NCI-H748 (cell line): ENCODE measurements around the gene DGLUCY.
"Not testable (repeated sequence)": the region's sequence is repeated elsewhere in the genome, so short reads cannot be mapped to it uniquely, and the experiment has no call there.

Experiments used
- DNase-seq: peaks from one replicate; lab custom pipeline; 2025; ENCODE audit not compliant: unreplicated experiment; lab: John Stamatoyannopoulos, UW

Gene DGLUCY

GRCh38 chr14:91138511-91139359 lies 24.9 kb downstream of the DGLUCY start:
- peak; percentile 58 for DNase-seq

DNA sequence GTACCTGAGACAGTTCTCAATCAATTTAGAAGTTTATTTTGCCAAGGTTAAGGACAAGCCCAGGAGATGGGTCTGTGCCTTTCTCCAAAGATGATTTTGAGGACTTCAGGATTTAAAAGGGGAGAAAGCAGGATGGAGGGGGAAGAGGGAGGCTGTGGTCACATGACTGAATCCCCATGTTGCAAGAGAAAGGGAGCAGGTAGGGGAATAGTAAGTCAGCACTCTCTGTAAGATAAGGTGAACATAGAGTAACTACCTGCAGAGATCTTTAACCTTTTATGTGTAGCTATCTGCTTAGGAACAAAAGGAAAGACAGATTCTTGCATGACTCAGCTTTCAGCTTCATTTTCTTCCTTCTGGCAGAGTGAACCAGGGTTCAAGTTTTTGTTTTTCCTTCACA lies 25.9 kb downstream of the DGLUCY start:
- no peak for DNase-seq

GRCh38 chr14:91140672-91141071 lies 26.8 kb downstream of the DGLUCY start:
- peak; percentile 66 for DNase-seq

GRCh38 chr14:91142214-91142668 lies 28.4 kb downstream of the DGLUCY start:
- DNase-seq = no peak

- no peak for DNase-seq
These were observed 30.0 kb downstream of the DGLUCY start for GRCh38 chr14:91143862-91144261.

GRCh38 chr14:91144425-91145145 lies 30.7 kb downstream of the DGLUCY start:
- no peak for DNase-seq

GRCh38 chr14:91145391-91146160 lies 31.7 kb downstream of the DGLUCY start:
- no peak for DNase-seq

DNA sequence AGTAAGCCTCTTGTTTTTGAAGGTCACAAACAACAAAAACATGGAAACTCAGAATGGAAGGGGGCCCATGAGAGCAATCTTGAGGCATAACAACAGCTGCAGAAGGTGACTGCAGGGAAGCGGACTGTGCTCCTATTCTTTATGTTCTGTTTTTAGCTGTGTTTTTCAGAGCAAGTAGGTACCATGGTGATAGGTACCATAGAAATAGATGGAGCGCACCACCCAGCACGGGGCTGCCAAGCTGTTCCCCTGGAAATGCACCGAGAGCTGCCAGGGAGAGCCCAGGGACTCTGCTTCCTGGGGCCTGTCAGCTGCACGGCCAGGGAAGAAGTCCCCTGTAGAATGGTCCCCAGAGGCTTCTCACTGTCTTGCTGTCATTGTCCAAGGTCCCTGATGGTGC lies 32.8 kb downstream of the DGLUCY start:
- no peak for DNase-seq

DNA sequence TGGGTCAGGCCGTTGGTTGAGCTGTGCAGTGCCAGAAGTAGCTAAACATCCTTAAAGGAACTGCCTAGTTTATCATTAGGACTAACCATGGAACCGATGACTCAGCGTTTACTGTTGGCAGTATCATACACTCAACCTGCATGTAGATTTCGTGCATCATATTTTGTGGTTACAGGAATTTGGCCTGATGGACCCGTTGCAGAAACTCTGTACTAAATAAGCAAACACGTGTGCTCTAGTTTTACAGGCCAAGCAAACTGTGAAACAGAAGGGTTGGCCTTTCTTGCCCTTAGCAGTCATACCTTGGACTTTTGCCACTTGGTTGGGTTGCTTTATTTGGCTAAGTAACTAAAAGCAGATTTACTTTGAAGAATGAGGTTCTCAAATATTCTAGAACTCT lies 35.6 kb downstream of the DGLUCY start:
- DNase-seq = no peak

DNA sequence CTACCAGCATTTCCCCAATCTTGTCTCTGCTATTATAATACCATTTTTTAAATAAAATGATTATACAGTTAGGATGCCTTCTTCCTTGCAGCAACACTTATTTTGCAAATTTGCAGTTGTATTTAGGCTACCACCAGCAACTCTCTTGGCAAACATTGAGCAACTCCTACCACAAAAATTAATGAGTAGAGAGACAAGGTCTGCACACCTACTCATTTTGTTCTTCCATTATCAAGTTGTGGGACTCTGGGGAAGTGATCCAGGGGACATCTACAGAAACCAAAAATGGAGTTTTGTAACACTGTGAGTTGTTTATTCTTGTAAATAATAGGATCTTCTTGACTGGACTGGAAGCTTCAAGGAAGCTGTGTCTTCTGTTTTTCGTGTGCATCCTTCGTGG lies 38.6 kb downstream of the DGLUCY start:
- DNase-seq = no peak

DNA sequence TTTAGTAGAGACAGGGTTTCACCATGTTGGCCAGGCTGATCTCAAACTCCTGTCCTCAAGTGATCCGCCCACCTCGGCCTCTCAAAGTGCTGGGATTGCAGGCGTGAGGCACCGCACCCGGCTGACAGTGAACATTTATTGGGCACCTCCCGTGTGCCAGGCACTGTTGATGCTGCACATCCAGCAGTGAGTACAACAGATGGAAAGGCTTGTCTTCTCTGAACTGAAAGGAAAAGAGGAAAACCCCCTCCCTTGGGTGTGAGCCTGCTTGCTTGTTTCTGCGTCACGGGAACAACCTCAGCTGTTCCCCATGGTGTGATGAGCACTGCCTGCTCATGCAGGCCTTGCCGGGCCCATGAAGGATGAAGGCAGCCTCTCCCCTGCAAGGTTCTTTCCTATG lies 39.5 kb downstream of the DGLUCY start:
- DNase-seq = no peak

DNA sequence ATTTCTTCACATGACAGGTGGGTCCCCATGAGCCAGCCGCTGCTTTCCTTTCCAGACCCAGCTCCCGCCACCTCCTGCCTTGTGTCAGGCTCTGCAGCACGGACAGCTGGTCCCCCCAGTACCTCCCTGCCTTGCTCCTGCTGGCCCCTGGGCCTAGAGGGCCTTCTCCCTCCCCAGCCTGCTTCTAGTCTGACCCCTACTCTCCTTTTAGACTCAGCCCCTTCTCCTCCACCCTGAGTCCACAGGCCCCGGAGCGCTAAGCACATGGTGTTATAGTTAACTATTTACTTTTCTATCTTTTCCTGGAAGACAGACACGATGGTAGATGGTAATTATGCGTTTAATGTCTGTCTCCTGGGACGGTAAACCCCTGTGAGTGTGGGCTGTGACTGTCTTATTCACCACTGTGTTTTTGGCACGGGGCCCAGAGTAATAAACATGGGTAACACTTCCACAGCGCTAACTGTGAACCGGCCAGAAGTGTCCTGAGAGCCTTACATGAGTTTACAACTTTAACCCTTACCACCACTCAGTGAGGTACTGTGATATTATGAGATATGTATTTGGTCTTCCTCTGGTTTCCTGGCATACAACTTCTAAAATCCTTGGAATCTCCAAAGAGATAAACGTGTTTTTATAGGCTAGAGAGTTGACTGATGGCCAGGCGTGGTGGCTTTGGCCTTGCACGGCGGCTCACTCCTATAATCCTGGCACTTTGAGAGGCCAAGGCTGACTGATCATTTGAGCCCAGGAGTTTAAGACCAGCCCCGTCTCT lies 41.2 kb downstream of the DGLUCY start:
- peak; percentile 96 for DNase-seq

GRCh38 chr14:91155626-91156089 lies 41.8 kb downstream of the DGLUCY start:
- DNase-seq = no peak

DNA sequence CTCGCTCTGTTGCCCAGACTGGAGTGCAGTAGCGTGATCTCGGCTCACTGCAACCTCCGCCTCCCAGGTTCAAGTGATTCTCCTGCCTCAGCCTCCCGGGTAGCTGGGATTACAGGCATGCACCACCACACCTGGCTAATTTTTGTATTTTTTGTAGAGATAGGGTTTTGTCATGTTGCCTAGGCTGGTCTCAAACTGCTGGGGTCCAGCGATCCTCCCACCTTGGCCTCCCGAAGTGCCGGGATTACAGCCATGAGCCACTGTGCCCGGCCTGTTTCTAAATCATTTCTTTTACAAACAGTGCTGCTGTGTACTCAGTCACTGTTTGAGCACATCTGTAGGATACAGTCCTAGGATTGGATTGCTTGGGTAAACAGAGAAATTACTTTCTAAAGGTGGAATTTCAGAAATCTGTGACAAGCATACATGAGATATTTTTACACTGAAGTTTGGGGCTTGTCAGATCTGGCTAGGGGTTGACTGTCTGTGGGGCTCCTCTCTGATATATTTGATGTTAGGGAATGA lies 42.3 kb downstream of the DGLUCY start:
- DNase-seq = peak; percentile 19

DNA sequence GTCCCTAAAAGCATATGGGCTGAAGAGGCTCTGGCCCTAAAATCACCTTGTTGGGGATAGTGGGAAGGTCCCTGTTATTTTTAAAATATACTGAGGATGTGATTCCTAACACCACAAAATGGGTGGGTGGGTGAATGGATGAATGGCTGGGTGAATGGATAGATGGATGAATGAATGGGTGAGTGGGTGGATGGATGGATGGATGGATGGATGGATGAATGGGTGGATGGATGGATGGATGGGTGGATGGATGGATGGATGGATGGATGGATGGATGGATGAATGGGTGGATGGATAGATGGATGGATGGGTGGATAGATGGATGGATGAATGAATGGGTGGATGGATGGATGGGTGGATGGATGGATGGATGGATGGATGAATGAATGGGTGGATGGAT lies 43.0 kb downstream of the DGLUCY start:
- not testable (repeated sequence) for DNase-seq

GRCh38 chr14:91158091-91158790 lies 44.4 kb downstream of the DGLUCY start:
- peak; percentile 21 for DNase-seq

DNA sequence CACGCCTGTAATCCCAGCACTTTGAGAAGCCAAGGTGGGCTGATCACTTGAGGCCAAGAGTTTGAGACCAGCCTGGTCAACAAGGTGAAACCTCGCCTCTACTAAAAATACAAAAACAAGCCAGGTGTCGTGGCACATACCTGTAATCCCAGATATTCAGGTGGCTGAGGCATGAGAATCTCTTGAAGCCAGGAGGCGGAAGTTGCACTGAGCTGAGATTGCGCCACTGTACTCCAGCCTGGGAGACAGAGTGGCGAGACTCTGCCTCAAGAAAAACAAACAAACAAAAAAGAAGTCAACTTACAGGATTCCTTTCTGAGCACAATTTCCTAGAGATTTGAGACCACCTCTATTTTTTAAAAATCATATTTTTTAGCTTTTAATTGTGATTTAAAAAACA lies 45.3 kb downstream of the DGLUCY start:
- DNase-seq = no peak

DNA sequence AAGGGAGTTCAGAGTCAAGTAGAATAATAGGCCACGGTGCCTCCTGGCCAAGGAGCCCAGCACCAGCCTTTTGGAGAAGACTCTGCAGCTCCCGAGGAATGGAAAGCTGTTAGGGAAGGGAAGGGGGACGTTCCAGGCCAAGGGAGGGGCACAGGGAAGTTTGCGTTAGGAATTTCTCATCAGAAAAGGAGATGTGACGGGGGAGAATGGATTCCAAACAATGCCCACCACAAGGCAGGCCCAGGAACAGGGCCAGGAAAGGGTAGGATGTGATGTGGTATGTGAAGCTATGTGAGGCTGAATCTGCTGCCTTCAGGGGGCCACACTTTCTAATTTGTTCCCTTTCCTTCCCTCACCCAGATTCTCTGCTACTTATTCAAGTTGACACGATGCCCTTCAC lies 46.0 kb downstream of the DGLUCY start:
- no peak for DNase-seq

DNA sequence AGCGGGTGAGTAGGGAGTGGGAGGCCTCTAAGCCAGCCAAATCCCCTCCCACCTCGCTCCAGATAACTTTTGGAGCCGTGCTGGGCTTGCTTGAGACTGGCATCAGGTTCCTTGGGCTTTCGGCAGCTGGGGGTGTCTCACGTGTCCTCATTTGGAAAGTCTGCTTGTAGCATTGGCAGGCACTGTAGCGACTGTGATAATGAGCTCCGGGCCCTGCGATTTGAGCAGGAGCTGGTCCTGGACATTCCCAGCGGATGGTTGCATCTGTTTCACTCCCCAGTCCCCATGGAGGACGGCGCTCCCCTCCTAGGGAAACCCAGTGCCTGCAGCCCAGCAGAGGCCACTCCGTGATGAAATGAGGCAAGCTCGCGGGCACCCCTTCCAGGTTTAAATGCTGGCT lies 49.4 kb downstream of the DGLUCY start:
- no peak for DNase-seq

- peak; percentile 49 for DNase-seq
These were observed 50.8 kb downstream of the DGLUCY start for GRCh38 chr14:91164676-91165075.
